Psoas muscle (tissue), 8 donors: Measurements from ENCODE around the gene DPCD. TPM values are rescaled to one million over a fixed set of nuclear protein-coding genes. Genes with fewer than 3 reads are reported as not detected.

Experiments used
- ATAC-seq, 4 donors: fragments of 200-7000 bp; cut with Tn5 transposase; one replicate each; pipeline ENCODE4 v1.9.1; 2020; ENCODE audit warnings: moderate library complexity in 3 of 4, mild to moderate bottlenecking in 2 of 4
- DNase-seq, 2 donors: peaks; one replicate each; pipeline ENCODE4 v3.0.0-alpha.2; 2020
- H3K27ac ChIP-seq: fragments of 200-600 bp; one replicate; pipeline ENCODE4 v1.8.0; 2022
- H3K27me3 ChIP-seq, 3 donors: fragments of 200-600 bp in 1 of 3; one replicate each; pipeline versions ENCODE4 v1.6.1 to v1.8.0; 2013 to 2022; ENCODE audit warnings: low read length in 2 of 3, mild to moderate bottlenecking in 2 of 3, moderate library complexity in 1 of 3; ENCODE audit not compliant: insufficient read depth in 3 of 3
- H3K36me3 ChIP-seq, 2 donors: fragments of 200-600 bp in 1 of 2; one replicate each; pipeline versions ENCODE4 v1.6.1 to v1.8.0; 2013 to 2022; ENCODE audit warnings: low read depth in 1 of 2, mild to moderate bottlenecking in 1 of 2, moderate library complexity in 1 of 2; ENCODE audit not compliant: insufficient read depth in 1 of 2
- H3K4me1 ChIP-seq: fragments of 200-600 bp; one replicate; pipeline ENCODE4 v1.8.0; 2022
- H3K4me3 ChIP-seq: fragments of 200-600 bp; one replicate; pipeline ENCODE4 v1.8.0; 2022; ENCODE audit warnings: mild to moderate bottlenecking
- H3K9me3 ChIP-seq: fragments of 200-600 bp; one replicate; pipeline ENCODE4 v1.8.0; 2022
- CTCF ChIP-seq: fragments of 200-600 bp; IDR thresholded peaks from one replicate; pipeline ENCODE4 v1.8.0; 2022; ENCODE audit warnings: antibody characterized with exemption
- WGBS, 3 donors: extraction: QIAGEN DNeasy Blood & Tissue Kit; methylation state at CpG; one replicate each; pipeline versions ENCODE4 v1.1.6 to v1.1.7; 2013; 5-methylcytosine and 5-hydroxymethylcytosine counted together
- intact Hi-C, 2 donors: fragments of 100-400 bp; cut with DNase I; formaldehyde crosslinking; loops; one replicate each; pipeline versions ENCODE4 v1.11.0 to v1.14.2; 2022
- polyA plus RNA-seq, 3 donors: library from polyadenylated mRNA; stranded (reverse); fragments of 200-250 nt; gene quantifications; one replicate each; pipeline ENCODE4 v1.2.3, GENCODE V29; 2013
- total RNA-seq, 4 donors: library from RNA; stranded (reverse); fragmentation: NEBNext Ultra II Directional in 2 of 4; extraction: Animal tissue kit (Norgen Biotek cat#: 25700) in 2 of 4; gene quantifications; one replicate each; pipeline versions ENCODE4 v1.2.1 to v1.2.4, GENCODE V29; 2021 to 2023
- donor health status: healthy with polysubstance abuse.
- donor health status: DM: no; HTN: no; CAD: no; lungs with moderate emphysema.
- donor health status: Bipolar disorder and iron deficiency.
- donor health status: healthy.
- donor health status: DM: yes; HTN: yes; CAD: no.
- donor health status: DM: no; HTN: no; CAD: no.
- donor health status: DM: no; HTN: no; CAD: no.
- donor health status: DM: yes; HTN: yes; CAD: no.

The DPCD gene
- total and polyA plus RNA-seq, 7 donors: 6.6 to 27.4 (median 12.2) TPM

- intact Hi-C loops: no loop called here
- H3K27ac ChIP-seq: no peak overlapping the region
- no peak overlapping the region for H3K4me3 ChIP-seq
- peak in 1 of 4 donors; percentile 12 for ATAC-seq
- no peak for DNase-seq
- no peak for TF ChIP-seq CTCF
- 65 to 74% (median 67%) methylated on average over 12 of the region's 12 CpGs for WGBS, 3 donors
- H3K36me3 ChIP-seq: peaks cover 0 to 9% of the 10 kb centered on the region in 2 donors
- no peaks in the 10 kb centered on the region for H3K9me3 ChIP-seq
- H3K27me3 ChIP-seq: peaks cover 0 to 2% (median 1%) of the 10 kb centered on the region in 3 donors
- no peaks in the 10 kb centered on the region for H3K4me1 ChIP-seq
Observed at GRCh38 chr10:101559596-101560297, 28.4 kb upstream of the DPCD start.

- H3K36me3 ChIP-seq: peaks cover 0 to 6% of the 10 kb centered on the region in 2 donors
- no peak for DNase-seq
- 52 to 75% (median 55%) methylated on average over 2 of the region's 2 CpGs for WGBS, 3 donors
Observed at GRCh38 chr10:101560298-101561067, 27.6 kb upstream of the DPCD start.

GRCh38 chr10:101561068-101561915, 26.8 kb upstream of the DPCD start:
- no peak overlapping the region for H3K27ac ChIP-seq
- no peaks in the 10 kb centered on the region for H3K4me1 ChIP-seq
- no peak overlapping the region for H3K4me3 ChIP-seq
- H3K9me3 ChIP-seq: no peaks in the 10 kb centered on the region
- ATAC-seq: no peak
- DNase-seq: peak in 1 of 2 donors; percentile 29
- 72 to 79% (median 79%) methylated on average over 15 of the region's 15 CpGs for WGBS, 3 donors
- no peaks in the 10 kb centered on the region for H3K36me3 ChIP-seq
- peaks cover 0 to 14% (median 2%) of the 10 kb centered on the region in 3 donors for H3K27me3 ChIP-seq
- intact Hi-C loops: no loop called here
- no peak for TF ChIP-seq CTCF

More at GRCh38 chr10:101560298-101561067, 27.6 kb upstream of the DPCD start:
- no peak overlapping the region for H3K4me3 ChIP-seq
- intact Hi-C loops: no loop called here
- H3K27me3 ChIP-seq: peaks cover 0 to 8% (median 2%) of the 10 kb centered on the region in 3 donors
- TF ChIP-seq CTCF: no peak
- no peak for ATAC-seq
- H3K4me1 ChIP-seq: no peaks in the 10 kb centered on the region
- H3K9me3 ChIP-seq: no peaks in the 10 kb centered on the region
- no peak overlapping the region for H3K27ac ChIP-seq

GRCh38 chr10:101562231-101562630, 25.9 kb upstream of the DPCD start:
- TF ChIP-seq CTCF: no peak
- ATAC-seq (no peak), DNase-seq (peak in 1 of 2 donors; percentile 26)
- H3K4me3 ChIP-seq: no peak overlapping the region
- intact Hi-C loops: no loop called here
- no peak overlapping the region for H3K27ac ChIP-seq
- H3K4me1 ChIP-seq: no peaks in the 10 kb centered on the region
- peaks cover 0 to 23% (median 6%) of the 10 kb centered on the region in 3 donors for H3K27me3 ChIP-seq
- H3K9me3 ChIP-seq: no peaks in the 10 kb centered on the region
- no peaks in the 10 kb centered on the region for H3K36me3 ChIP-seq
- 89 to 90% (median 89%) methylated on average over 5 of the region's 5 CpGs for WGBS, 3 donors
